Spleen (tissue), 7 donors: Measurements from ENCODE around the gene PRKCH.

ENCODE experiments used
- POLR2A ChIP-seq, 3 donors: fragments of 450-650 bp; IDR thresholded peaks; one replicate each; pipeline ENCODE4 v1.5.1; 2017; ENCODE audit warnings: antibody characterized with exemption in 3 of 3, mild to moderate bottlenecking in 1 of 3
- POLR2AphosphoS5 ChIP-seq, 3 donors: sonication (generic); formaldehyde crosslinking; IDR thresholded peaks; one replicate each; pipeline ENCODE4 v1.5.1; 2017; ENCODE audit warnings: antibody characterized with exemption in 3 of 3
- TF ChIP-seq, protein P1 (sequence below), 11 experiments: fragments of 200-600 bp in 7 of 11; fragments of 450-650 bp in 4 of 11; sonication (generic) in 4 of 11; IDR thresholded peaks in 8 of 11; conservative IDR thresholded peaks in 3 of 11; 1 replicate in 7 of 11; 2 replicates in 4 of 11; pipeline versions ENCODE4 v1.4.0 to v1.8.0; 2016 to 2021; ENCODE audit warnings: antibody characterized with exemption in 11 of 11, inconsistent platforms in 4 of 11, mild to moderate bottlenecking in 1 of 11
- donor health status: DM: no; HTN: no; CAD: no; lungs with moderate emphysema.
- donor health status: DM: no; HTN: no; CAD: no.
- donor health status: DM: no; HTN: no; CAD: no.

DNA sequence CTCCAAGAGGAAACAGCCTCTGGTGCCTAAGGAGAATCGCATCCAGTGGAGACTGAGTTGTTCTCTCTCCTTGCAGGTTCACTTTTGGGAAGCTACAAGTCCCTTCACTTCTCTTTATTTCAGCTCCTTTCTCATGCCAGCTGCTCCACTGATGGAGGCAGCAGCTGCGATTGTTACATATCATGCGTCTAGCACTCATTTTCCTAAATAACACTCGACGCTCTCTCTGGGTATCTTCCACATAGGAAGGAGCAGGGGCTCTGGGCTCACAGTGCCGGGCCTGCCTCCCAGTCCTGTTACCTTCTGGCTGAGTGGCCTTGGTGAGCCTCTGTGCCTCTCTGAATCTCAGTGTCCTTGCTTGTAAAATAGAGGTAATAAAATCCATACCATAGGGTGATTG is 211.4 kb downstream of the PRKCH start:
- TF ChIP-seq, protein P1, sequence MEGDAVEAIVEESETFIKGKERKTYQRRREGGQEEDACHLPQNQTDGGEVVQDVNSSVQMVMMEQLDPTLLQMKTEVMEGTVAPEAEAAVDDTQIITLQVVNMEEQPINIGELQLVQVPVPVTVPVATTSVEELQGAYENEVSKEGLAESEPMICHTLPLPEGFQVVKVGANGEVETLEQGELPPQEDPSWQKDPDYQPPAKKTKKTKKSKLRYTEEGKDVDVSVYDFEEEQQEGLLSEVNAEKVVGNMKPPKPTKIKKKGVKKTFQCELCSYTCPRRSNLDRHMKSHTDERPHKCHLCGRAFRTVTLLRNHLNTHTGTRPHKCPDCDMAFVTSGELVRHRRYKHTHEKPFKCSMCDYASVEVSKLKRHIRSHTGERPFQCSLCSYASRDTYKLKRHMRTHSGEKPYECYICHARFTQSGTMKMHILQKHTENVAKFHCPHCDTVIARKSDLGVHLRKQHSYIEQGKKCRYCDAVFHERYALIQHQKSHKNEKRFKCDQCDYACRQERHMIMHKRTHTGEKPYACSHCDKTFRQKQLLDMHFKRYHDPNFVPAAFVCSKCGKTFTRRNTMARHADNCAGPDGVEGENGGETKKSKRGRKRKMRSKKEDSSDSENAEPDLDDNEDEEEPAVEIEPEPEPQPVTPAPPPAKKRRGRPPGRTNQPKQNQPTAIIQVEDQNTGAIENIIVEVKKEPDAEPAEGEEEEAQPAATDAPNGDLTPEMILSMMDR (IDR thresholded peaks at IDR 0.05 in 8 of 11, conservative IDR thresholded peaks at IDR 0.05 in 3 of 11), result no peak
- no peak for TF ChIP-seq POLR2AphosphoS5 (IDR thresholded peaks at IDR 0.05)
- TF ChIP-seq POLR2A (IDR thresholded peaks at IDR 0.05), result no peak
